Hippocampal formation (tissue), 2 donors: ENCODE measurements around the gene WWTR1.

Experiments
- DNase-seq, 2 donors: peaks; one replicate each; lab custom pipeline; 2025; lab: John Stamatoyannopoulos, UW

WWTR1 gene

DNA sequence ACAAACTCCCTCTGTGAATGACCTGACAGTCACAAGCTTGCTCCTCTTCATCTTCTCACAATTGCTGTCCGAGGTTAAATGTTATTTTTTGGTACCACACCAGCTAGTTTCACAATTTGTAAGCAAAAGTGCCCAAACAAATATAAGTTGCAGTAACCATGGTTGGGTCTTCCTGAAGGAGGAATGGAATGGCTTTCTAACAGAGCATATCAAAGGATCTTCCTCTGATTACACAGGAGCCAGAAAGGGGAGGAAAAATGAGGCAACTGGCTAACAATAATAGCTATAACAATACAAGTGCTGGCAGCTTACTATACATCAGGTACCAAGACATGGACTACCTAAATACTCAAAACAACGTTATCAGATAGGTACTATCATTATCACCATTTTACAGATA, 90.4 kb downstream of the WWTR1 start:
- DNase-seq: no peak

DNA sequence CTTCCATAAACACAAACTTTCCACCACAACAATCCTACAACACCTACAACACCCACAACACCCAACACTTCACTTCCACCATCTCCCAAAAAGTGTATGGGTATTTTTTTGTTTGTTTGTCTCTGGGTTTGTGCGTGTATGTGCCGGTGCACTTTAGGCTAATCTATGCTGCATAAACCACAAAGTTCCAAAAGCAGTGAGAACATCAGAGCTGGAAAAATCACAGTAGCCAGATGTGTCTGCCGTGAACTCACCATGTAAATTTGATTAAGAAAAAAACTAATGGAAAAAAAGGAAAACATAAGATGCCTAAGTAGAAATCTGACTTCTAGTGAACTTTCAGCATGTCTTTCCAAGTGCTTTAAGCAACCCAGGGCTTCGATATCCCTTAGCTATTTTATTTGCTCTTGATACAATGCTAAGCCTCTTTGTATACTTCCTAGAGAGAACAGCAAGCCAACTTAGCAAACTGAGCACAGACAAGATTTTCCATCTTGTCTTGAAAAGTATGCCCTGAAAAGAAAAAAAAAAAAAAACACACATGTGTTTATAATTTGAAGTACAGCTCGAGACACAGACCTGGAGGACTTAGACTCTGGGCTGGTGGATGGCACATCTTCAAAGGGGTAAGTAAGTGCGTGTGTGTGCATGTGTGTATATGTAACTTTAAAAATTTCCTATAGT, 91.4 kb downstream of the WWTR1 start:
- no peak for DNase-seq

DNA sequence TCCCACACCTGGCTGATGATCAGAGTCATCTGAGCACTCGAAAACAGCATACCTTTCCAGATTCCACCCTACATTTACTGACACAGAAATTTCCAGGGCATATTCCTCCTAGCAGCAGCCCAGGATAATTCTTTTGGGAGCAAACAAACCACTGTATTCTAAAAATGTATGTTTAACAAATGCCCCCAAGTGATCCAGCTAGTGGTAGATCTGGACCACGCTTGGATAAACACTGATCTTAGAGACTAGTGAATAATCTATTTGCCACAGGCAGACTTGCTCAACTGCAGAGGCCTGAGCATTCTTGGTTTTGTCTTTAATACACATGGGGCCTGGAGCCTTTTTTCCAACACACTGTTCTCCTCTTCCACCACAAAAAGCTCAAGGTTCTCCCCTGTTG, 93.7 kb downstream of the WWTR1 start:
- DNase-seq: no peak

DNA sequence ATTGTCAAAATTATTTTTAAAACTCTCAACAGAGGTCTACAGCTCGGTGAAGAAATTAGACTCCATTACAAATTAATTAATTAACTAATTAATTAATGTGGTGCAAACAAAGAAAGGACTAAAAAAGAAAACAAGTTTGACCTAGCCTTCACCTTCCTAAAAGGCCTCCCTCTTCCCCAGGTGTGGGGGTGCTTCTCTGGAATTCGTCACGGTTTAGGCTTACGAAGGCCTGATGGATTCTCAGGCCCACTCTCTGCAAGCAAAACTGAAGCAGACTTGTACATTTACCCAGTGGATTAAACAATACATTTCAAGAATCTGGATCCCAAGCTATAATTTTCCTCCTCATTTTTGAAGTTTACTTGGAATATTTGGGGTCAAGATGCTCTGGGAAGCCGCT, 94.7 kb downstream of the WWTR1 start:
- no peak for DNase-seq

DNA sequence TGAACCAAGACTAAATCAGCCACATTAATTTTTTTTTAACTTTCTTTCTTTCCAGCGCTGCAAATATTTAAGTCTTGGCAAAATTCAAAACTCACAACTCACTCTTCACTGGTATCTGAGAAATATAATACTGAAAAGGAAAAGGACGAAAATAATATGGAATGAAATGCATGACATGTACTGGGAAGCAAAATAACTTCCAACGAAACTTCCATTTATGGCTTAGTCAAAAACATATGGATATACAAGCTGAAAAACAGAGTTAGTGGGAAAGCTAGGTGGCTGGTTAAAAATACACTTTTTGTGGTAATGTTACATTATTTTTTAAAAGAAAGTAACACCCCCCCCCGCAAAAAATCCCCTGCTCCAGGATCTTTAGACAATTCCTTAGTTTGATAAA, 97.2 kb downstream of the WWTR1 start:
- no peak for DNase-seq

DNA sequence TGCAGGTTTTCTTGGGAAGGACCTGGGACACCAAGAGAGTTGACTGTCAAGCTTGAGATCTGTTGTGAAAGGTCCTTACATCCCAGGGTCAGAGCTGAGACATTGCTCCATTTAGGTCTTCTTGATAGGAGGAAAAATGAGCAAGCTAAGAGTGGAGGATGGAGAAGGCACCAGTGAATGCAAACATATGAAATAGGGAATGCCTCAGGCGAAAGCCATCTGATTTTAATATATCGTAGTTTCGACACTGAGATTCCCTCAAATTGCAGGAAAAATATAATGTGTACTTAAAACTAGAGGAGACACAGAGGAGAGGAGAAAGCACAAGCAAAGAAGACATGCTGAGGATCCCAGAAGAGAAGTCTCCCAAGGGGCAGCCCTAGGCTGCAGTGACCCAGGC, 97.8 kb downstream of the WWTR1 start:
- no peak for DNase-seq

DNA sequence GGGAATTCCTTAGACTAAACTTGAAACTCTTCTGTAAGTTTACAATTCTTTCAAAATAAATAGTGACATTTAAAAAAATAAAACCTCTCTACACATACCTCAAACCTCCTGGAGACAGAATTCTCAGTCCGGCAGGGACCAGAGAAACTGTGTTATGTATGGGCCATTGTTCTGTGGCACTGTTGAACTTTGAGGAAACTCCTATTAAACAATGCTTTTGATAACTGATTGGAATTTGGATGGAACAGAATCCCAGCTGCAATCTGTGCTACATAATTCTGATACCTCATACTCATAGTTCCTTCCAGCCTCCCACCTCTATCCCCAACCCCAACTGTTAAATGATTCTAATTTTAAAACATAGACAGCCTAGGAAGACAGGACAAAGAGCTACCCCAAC, 98.3 kb downstream of the WWTR1 start:
- no peak for DNase-seq

DNA sequence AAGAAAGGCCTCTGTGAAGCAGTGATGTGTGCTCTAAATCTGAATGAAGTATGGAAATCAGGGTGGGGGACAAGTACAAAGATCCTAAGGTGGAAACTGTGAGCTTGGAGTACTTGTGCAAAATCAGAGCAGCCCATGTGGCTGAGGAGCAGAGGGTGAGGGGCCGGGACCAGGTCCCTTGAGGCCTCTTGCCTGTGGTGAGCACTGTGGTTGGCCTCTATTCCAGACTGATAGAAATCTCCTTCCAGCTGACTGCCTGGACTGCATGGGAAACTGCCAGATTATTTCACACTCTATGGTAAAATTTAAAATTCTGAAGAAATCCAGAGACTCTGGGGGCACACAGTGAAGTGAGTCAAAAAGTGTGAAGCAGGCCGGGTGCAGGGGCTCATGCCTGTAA, 101.9 kb downstream of the WWTR1 start:
- no peak for DNase-seq

DNA sequence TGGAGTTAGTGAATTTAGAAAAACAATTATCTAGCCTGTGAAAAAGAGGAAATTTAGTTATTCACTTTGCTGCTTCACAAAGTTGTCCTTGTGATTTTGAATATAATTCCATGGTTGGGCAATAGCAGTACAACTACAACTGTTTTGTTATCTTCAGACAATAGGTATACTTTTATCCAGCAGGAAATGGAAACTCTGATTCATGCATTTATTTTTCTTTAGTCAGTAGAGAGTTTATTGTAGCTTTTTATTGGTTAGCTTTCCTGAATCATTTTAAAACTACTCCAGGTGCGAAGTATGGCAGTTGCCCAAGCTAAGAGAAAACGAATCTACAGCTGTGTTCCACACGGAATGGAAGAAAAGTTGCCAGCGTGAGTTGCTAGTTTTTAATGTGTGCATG, 103.0 kb downstream of the WWTR1 start:
- no peak for DNase-seq

DNA sequence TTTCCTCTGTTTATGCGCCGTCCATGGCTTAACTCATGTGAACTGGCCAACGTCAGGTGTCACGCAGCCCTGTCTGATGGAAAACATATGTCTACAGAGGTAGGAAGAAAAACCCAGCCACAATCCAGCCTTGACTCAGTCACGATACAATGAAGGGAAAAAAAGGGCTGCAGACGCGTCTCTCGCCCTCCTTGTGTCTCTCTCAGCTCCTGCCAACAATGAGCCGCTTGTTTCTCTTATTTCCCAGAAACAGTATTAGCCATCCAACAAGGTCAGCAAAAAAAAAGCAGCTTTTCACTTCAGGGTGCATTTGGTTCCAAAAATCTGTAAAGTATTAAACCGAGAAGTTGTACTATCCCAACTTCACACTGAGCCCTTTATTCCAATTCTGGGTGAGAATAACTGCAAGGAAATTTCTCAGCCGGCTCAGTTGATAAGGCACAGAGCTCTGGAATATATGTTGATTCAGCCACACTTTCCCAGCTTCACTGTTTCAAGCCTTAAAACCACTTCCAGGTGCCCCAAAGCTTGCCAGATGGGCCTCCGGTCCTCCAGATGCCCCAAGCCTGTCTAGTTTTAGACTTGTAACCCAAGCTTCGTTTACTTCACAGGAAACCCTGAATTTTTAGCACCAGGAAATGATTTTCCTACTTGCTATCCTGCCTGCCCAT, 103.9 kb downstream of the WWTR1 start:
- peak; percentile 10 to 23 for DNase-seq

DNA sequence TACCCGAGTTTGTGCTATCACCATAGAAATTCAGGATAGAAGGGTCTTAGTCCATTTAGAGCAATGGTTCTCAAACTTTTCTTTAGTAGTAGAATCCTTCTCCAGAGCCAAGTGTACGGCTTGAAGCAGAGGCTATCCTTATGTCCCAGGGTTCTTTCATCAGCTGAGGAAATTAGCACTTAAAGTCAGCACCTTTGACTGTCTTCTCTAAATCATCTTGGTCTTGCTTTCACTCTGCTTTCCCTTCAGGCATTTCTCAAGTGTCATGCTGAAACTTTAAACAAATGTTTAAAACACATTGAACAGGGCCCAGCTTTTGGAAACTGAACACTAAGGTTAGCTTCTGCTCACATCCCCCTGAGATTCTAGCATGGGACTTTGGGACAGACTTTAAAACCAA, 105.1 kb downstream of the WWTR1 start:
- DNase-seq: no peak

DNA sequence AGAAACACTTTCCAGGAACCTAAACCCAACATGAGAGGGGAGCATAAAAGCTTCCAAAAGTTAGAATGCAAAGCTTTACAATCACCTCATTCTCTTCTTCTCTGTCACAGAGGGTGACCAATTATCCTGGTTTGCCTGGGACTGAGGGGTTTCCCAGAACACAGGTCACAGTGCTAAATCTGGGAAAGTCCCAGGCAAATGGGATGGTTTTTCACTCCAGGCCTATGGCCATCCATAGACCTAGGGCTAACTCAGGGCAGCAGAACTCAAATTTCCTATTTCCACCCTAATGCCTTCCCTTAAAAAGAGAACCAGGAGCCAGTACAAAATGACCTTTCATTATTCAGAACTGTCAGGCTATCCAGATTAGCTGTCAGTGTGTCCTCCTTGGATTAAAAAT, 106.3 kb downstream of the WWTR1 start:
- no peak for DNase-seq

DNA sequence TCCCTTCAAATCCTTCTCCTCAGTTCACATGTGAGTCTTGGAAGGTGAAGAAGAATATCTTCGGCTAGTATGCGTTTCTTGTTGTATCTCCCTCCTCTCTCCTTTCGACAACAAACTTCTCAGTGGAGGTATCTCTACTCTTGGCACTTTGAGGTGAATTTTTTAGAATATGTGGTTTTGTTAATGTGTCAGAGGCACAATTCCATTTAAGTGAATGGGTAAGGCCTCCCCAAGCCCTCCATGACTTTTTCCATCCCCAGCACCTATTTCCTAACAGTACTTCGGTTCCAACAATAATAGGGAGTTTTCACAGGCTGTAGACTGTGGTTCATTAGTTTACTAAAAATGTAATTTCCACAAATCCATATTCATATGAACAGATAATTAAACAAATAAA, 109.2 kb downstream of the WWTR1 start:
- no peak for DNase-seq

DNA sequence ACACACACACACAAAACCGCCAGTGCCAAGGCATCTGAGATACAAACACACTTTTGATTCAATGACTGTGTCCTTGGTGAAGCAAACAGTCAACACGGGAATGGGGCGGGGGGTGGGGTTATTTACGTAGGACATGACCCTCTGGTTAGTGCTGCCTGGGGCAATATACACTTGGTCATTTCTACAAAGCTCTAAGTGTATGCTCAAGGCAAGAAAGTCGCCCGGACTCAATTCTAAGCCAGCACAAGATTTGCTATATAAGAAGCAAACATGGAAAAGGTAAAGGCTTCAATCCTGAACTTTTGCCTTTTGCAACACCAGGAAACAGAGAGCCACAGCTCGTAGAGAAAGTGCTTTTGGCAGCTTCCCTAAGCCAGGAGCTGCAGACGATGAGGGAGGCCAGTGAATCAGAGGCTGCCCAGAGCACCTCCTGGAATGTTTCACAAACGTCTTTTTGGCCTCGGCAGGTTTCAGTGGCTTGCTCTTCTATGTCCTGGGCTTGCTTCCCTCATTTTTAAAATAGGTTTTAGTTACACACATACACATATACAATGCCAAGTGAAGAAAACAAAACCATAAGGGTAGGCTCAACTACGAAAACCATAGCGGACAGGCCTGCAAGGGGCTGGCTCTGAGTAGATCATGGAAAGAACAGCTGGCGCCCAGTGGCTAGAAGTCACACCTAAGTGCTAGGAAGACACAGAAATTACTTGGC, 109.7 kb downstream of the WWTR1 start:
- DNase-seq: no peak

DNA sequence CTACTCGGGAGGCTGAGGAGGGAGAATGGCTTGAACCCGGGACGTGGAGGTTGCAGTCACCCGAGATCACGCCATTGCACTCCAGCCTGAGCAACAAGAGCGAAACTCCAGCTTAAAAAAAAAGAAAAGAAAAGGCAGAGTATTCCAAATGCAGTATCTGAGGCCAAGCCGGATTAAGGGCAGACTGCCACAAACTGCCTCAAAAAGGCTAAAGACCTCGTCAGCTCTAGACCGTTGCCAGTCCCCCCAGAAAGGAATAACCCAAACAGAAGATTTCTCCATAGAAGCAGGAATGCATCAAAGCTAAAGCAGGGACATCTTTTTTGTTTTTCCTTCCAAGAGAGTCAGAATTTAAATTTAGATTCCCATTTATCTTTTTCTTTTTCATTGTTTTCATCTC, 110.4 kb downstream of the WWTR1 start:
- peak in 1 of 2 donors; percentile 14 for DNase-seq

DNA sequence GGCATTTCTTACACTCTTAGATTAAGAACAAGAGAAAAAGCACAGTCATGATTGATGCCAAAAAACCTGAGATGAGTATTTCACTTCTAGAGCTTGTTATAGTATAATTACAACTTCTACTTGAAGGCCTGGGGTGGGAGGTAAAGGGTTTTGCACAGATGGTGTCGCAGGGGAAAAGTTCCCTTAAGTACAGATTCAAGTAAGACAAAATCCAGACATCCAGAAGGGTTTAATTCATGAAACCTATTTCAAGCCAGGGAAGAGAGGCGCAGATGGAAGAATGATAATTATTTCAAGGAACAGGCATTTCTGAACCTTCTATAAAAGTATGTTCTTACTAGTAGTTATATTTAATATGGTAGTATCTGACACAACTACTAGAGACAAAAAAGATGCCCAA, 112.8 kb downstream of the WWTR1 start:
- DNase-seq: no peak

DNA sequence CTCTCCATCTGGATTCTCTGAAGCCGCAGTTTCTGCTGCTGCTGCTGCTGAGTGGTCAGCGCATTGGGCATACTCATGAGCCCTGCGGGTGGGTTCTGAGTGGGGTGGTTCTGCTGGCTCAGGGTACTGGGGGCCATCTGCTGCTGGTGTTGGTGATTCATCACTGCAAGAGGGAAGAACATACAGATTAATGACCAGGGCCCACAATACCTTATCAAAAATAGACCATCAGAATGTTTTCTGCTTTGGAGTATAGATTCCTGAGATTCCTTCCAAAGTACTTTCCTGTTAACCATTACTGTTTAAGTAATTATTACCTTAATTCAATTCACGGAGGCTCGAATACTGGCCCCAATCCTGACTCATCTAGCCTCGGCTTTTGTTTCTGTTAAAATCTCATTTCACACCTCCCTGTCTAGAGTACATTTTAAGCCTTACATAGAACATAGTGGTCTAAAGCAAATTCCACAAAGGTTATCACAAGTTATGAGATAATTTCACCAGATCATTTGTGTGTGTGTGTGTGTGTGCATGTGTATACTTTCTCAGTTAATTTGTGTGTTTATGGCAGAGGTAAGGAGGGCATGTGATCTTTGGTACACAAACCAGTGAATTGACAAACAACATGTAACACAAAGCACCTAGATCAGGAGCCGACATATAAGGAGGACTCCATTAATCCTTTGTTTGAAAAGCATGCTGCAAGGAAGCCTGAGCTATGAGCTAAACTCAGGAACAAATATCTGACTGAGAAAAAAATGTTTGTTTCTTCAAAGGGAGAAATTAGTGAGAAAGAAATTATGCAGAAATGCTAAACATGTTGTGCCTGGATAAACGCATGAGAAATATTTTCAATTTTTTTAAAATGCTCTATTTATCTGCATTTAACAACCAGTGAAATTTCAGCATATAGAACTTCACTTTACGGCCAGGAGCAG, 115.2 kb downstream of the WWTR1 start:
- DNase-seq: no peak

DNA sequence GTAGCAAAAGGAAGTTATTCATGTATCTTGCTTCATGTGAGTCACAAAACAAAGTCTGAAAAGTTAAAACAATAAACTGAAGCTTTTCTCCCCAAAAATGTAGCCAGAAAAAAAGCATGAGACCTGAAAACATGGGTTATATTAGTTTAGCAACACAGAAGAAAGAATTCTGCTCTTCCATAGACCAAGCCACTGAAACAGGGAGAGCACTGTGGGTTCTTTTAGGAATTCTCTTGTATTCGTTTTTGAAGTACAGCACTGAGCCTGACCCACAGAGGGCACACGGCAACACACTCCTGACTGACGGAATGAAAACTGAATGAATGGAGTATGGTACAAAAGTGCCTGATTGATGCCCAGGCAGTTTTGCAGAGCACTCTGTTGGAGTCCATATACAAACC, 116.7 kb downstream of the WWTR1 start:
- no peak for DNase-seq

DNA sequence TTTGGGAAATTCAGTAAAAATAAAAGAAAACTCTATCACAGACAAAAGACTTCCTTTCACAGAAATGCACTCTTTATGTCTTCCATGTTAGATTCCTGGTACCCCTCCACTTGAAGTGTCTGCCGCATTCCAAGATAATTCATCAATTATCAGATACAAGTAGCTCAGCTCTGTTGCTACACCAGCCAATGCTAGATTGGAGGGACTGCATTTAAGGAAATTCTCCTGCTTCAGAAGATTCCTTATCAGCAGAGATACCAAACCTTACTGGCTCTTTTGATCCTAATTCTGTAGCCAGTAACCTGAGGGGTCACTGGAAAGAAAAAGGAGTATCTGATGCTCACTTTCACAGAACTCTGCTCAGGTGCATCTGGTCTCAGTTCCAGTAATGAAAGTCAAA, 119.5 kb downstream of the WWTR1 start:
- no peak for DNase-seq

DNA sequence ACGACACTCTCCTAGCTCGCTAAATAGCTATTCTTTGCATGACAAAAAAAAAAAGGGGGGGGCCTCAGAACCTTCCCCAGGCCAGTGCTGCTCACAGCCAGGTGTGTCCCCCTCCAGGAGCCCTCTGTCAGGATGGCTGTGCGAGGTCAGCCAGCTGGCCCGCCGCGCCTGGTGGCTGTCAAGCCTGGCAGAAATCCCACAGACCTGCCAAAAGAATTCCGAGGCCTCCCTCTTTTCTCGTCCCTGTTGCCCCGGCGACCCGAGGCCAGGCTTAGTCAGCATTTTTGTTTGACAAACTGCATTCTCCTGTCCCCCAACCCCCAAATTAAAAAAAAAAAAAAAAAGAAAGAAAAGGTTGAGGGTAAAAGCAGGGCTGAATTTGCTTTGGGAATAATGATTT, 121.4 kb downstream of the WWTR1 start:
- DNase-seq: peak in 1 of 2 donors; percentile 34

DNA sequence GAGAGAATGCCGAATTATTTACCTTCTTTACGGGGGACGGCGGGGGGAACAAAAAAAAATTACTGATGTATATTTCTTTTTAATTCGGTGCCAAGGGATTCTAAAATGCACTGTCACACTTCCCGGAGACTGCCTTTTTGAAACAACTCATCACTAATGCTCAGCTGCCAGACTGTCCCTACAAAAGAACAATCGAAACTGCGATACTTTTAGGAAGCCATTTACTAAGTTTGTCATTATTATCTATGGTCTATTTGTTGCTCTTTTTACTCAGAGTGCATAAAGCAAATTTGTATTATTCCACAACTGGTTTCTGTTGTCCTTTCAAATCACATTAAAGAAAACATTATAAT, 122.5 kb downstream of the WWTR1 start:
- no peak for DNase-seq

DNA sequence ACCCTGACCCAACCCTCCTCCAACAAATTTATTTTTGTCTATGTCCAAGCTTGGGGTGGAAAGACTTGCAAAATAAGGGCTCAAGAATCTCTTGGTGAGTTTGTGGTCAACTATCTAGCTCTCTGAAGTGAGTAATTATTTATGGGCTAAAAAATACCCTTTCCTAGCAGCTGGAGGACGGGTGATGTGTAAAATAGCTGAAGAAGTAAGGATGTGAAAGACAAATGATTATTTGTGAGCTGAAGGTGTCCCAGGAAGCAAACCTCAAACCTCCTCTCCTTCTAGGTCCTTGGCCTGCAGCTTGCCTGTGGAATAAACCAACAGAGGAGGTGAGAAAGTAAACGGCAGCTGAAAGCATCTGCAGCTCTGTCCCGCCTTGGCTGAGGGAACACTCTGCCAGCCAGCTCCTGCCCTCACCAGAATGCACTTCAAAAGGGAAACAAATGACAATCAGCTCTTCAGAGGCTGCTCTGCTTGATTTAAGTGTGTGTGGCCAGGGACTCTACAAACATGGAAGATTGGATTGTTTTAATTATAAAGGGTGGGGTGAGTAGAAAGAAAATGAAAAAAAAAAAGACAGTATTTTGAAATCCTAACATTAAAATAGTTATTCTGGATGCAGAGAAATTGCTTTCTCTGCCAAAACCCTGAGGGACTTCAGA, 123.0 kb downstream of the WWTR1 start:
- peak; percentile 35 to 37 for DNase-seq
